HG03460 (cell line): ENCODE measurements around the gene YPEL1.
"Not testable (repeated sequence)": the region's sequence is repeated elsewhere in the genome, so short reads cannot be mapped to it uniquely, and the experiment has no call there.

Experiments
- ATAC-seq: cut with Tn5 transposase; IDR thresholded peaks from one replicate; pipeline ENCODE4 v1.9.1; 2021; ENCODE audit not compliant: unreplicated experiment

Gene YPEL1

DNA sequence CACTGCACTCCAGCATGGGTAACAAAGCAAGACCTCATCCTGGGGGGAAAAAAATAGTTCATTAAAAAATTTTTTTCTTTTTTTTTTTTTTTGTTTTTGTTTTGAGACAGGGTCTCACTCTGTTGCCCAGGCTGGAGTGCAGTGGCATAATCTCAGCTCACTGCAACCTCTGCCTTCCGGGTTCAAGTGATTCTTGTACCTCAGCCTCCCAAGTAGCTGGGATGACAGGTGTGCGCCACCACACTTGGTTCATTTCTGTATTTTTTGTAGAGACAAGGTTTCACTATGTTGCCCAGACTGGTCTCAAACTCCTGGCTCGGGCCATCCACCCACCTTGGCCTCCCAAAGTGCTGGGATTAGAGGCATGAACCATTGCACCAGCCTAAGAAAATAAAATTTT lies 11.1 kb downstream of the YPEL1 start:
- ATAC-seq: not testable (repeated sequence)

- ATAC-seq: not testable (repeated sequence)
Observed at GRCh38 chr22:21721195-21721852, 14.3 kb downstream of the YPEL1 start.

DNA sequence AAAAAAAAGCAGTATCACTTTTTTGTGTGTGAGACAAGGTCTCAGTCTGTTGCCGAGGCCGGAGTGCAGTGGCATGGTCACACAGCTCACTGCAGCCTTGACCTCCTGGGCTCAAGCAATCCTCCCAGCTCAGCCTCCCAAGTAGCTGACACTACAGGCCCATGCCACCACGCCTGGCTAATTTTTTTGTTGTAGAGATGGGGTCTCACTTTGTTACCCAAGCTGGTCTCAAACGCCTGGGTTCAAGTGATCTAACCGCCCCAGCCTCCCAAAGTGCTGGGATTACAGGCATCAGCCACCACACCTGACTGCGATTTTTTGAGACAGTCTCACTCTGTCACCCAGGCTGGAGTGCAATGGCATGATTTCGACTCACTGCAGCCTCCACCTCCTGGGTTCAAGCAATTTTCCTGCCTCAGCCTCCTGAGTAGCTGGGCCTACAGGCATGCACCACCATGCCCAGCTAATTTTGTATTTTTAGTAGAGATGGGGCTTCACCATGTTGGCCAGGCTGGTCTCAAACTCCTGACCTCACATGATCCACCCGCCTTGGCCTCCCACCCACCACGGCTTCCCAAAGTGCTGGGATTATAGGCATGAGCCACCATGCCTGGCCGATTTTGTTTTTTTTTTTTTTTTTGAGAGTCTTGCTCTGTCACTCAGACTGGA lies 15.3 kb downstream of the YPEL1 start:
- not testable (repeated sequence) for ATAC-seq

- ATAC-seq: no peak
Observed at GRCh38 chr22:21719024-21719423, 16.6 kb downstream of the YPEL1 start.

DNA sequence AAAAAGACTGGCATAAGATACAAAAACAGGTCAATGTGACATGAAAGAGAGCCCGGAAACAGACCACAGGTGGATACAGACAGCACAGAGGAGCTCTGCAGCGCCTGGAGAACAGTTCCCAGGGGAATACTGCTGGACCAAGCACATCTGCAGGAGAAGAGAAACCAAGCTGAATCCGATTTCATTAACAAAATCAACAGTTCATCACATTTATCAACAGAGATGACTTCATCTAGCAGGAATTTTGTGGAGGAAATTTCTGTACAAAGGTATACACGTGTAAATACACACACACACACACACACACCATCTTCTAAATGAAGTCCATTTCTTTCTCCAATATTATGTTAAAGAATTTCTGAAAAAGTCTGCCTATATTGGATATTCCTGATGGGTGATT lies 17.1 kb downstream of the YPEL1 start:
- ATAC-seq: no peak

- not testable (repeated sequence) for ATAC-seq
Observed at GRCh38 chr22:21716395-21717122, 19.0 kb downstream of the YPEL1 start.

DNA sequence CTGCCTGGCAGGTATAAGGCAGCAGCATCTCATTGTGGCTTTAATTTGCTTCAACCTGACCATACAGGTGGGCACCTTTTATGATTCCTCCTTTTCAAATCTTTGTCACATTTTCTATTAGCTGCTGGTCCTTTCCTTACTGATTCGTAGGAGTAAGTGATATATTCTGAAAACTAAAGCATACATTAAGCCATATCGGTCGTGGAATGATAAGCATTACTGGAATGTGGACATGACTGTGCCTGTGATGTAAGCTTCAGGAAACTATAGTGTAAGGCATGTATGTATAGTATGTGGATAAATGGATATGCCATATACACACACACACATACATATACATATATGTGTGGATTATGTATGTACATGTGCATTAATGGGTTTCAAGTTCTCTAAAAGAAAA lies 20.8 kb downstream of the YPEL1 start:
- no peak for ATAC-seq

GRCh38 chr22:21714059-21714770 lies 21.4 kb downstream of the YPEL1 start:
- ATAC-seq: no peak

DNA sequence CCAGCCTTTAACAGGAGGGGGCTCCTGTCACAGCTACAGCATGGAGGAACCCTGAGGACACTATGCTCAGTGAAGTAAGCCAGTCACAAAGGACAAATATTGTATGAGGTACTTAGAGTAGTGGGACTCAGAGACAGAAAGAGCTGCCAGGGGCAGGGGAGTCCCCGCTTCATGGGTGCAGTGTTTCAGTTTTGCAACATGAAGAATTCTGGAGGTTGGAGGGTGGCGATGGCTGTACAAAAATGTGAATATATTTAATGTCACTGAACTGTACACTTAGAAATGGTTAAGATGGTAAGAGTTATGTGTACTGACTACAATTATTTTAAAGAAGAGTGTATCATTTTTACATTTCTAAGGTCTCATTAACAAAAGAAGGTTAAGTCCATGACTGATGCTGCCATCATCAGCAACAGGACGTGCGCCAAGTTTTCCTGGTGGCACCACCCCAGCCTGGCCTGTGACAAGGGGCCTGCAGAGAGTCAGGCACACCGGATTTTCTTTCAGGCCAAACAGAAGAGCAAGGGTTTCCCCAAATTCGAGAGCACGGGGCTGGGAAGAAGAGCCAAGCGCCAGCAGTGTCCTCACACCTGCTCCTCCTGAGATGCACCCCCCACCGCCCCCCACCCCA lies 22.1 kb downstream of the YPEL1 start:
- no peak for ATAC-seq

DNA sequence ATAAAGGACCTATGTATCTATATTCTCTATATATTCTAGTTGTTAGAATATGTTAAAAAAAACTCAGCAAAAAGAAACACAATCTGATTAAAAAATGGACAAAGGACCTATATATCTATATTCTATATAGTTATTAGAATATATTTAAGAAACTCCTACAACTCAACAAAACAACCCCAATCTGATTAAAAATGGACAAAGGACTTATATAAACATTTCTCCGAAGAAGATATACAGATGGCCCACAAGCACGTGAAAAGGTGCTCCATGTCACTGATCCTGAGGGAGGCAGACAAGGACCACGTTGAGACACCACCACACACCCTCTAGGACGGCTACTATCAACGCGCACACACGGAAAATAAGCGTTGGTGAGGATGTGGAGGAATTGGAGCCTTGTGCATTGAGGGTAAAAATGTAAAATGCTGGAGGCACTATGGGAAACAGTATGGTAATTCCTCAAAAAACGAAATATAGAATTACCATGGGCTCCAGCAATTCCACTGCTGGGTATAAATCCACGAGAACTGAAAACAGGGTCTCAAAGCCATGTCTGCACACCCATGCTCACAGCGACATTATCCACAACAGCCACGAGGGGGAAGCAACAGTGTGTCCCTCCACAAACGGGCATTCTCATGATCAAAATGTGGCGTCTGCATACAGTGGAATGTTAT lies 22.7 kb downstream of the YPEL1 start:
- ATAC-seq: no peak

DNA sequence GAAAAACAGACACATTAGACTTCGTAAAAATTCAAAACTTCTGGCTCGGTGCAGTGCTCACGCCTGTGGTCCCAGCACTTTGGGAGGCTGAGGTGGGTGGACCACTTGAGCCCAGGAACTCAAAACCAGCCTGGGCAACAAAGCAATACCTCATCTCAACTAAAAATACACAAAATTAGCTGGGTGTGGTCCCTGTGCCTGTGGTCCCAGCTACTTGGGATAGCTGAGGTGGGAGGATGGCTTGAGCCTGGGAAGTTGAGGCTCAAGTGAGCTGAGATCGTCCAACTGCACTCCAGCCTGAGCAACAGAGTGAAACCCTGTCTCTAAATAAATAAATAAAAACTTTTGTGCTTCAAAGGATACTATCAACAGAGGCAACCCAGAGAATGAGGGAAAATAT lies 23.7 kb downstream of the YPEL1 start:
- ATAC-seq: no peak

DNA sequence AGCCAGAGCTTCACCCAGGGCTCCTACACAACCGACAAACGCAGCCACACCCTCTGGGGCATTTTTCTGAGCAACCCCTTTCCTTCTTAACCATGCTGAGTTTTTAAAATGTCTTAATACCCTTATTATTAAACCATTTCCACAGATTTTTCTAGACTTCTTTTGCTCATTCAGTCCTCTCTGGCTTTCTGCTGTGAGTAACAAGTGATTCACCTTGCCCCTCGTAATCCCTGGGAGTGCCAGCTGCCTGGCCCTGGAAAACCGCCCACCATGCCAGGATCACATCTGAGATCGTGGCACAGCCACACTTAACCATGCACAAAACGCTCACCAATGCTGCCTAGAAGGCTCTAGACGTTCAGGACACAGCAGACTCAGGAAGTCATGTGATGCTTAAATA lies 25.4 kb downstream of the YPEL1 start:
- no peak for ATAC-seq

DNA sequence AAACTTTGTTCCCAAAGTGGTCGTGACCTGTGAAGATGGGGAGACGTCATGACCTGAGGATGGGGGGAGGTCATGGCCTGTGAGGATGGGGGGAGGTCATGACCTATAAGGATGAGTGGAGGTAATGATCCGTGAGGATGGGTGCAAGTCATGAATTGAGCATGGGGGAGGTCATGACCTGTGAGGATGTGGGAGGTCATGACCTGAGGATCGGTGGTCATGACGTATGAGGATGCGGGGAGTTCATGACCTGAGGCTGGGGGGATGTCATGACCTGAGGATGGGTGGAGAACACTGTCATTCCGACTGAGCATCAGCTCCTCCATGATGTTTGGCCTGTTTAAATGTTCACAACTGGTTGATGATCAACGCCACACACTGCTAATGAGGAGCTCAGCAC lies 25.9 kb downstream of the YPEL1 start:
- no peak for ATAC-seq

DNA sequence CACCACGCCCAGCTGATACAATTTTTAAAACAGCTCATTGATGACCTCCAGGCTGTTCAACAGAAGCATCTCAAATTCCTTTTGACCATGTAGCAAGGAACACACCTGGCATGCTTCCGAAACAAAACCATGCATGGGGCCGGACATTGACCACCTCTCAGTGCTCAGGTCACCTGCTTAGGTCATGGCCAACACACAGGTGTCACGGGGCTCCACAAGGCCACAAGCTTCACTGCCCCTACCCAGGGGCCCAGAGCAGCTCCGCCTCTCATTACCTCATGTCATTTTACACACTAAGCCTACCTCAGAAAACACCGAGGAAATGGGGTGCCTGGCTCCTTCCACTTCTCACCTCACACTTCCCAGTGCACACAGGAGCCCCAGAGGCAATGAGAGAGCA lies 26.6 kb downstream of the YPEL1 start:
- no peak for ATAC-seq

DNA sequence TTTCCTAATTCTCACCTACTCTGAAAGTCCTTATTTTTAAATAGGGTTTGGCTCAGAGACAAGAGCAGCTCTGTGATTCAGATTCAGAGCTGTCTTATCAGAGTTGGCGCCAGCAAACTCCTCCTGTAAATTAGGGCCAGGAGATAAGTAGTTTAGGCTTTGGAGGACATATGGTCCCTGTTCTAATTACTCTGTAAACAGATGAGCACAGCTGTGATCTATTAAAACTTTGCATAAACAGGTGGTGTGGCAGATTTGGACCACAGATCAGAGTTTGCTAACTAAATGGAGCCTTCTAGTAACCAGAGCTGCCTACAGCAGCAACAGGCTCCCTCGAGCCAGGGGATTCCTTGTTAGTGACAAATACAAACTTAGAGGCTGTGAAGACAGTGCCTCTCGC lies 27.9 kb downstream of the YPEL1 start:
- no peak for ATAC-seq

- ATAC-seq: no peak
Observed at GRCh38 chr22:21703684-21704316, 31.8 kb downstream of the YPEL1 start.

- ATAC-seq: no peak
Observed at GRCh38 chr22:21702700-21703683, 32.6 kb downstream of the YPEL1 start.

- ATAC-seq: no peak
Observed at GRCh38 chr22:21702094-21702493, 33.5 kb downstream of the YPEL1 start.
